GM19035 (cell line): ENCODE data around the gene CRYAA.
"Not testable (repeated sequence)": the region's sequence is repeated elsewhere in the genome, so short reads cannot be mapped to it uniquely, and the experiment has no call there.

Experiments
- ATAC-seq: cut with Tn5 transposase; IDR thresholded peaks from one replicate; pipeline ENCODE4 v1.9.1; 2021; ENCODE audit not compliant: unreplicated experiment

CRYAA gene

DNA sequence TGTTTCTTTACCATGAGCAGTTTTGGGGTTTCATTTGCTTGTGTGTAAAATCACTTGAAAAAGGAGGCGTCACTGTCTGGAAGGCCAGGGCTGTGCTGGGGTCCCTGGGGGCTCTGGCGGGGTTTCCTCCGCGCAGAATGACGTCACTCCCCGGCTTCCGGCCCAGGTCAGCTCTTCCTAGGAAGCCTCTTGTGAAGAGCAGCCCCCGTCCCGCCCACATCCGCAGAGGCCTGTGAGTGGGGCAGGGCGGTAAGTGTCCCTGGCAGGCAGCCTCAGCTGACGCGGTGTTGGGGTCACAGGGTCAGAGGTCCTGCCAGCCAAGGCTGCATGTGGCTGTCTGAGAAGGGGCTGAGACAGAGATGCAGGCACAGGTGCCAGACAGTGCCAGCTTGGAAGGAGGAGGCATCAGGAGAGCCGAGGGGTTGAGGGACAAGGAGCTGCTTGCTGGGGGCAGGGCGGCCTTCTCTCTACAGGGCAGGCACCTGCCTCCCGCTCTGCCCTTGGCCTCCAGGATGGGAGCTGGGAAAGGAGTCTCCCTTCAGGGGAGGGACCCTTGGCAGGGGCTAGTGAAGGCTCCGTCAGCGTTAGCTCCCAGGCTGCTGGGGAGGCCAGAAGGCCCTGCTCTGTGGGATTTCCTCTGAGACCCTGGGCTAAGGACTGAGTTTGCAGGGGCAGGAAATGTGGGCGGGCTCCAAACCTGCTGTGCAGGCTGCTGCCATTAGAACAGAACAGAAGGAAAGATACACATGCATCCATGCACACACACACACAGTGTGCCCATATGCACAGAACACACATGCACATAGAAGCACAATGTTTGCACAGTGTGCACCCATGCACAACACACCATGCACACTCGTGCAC is 8.5 kb downstream of the CRYAA start:
- peak; percentile 59 for ATAC-seq

- ATAC-seq, result not testable (repeated sequence)
These were observed 9.5 kb downstream of the CRYAA start for GRCh38 chr21:43178175-43178826.

- not testable (repeated sequence) for ATAC-seq
These were observed 12.2 kb downstream of the CRYAA start for GRCh38 chr21:43181033-43181432.

GRCh38 chr21:43187268-43187667 is 18.5 kb downstream of the CRYAA start:
- ATAC-seq, result not testable (repeated sequence)

- ATAC-seq, result no peak
These were observed 18.9 kb downstream of the CRYAA start for GRCh38 chr21:43187715-43188114.

DNA sequence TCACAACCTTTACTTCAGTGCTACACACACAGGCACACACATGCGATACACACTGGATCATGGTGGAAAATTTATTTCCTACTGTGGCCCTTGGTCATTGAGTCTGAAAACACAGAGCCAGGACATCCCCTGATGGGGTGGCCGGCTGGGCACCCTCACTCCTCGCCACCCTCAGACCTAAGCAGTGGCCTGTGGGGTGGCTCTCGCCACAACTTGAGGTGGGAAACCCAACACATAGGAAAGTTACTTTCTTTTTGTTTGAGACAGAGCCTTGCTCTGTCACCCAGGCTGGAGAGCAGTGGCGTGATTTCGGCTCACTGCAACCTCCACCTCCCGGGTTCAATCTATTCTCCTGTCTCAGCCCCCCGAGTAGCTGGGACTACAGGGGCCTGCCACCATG is 19.4 kb downstream of the CRYAA start:
- ATAC-seq, result no peak

DNA sequence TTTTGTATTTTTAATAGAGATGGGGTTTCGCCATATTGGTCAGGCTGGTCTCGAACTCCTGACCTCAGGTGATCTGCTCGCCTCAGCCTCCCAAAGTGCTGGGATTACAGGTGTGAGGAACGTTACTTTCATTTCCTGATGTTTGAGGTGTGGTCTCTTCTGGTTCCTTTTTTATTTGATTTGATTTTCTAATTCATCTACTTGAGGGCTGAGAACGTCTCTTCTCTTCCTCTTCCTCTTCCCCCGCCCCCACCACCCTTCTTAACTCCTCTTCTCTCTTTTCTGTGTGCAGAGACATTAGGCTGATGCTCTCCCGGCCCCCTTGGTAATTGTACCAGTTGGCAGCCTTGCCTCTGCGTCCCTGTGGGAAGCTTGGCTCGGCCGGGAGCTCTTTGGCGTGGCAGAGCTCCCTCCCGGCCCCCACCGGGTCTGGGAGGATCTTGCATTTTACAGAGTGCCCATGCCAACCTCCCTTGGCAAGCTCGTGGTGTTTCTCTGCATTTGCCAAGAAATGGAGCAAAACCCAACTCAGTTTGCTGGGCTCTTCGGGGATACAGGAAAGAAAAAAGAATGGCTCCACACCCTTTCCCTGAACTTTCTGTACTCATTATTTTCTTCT is 19.9 kb downstream of the CRYAA start:
- no peak for ATAC-seq

GRCh38 chr21:43189936-43190335 is 21.1 kb downstream of the CRYAA start:
- no peak for ATAC-seq

DNA sequence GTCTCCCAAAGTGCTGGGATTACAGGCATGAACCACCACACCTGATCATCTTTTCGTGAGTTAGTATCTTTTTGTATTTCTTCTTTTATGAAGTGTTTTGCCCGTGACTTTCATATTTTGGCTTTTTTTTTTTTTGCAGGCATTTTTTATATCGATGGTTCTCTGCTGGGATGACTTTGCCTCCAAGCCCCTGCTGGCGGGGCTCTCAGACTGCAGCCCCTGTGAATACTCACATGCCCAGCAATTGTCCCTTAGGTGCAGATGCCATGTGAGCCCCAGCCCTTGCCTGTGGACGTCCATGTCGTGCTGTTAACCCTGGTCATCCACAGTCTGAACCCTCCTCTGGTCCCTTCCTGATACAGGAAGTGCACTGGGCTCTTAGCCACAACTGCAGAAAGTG is 21.7 kb downstream of the CRYAA start:
- ATAC-seq, result no peak

GRCh38 chr21:43190951-43191350 is 22.1 kb downstream of the CRYAA start:
- ATAC-seq, result no peak

- ATAC-seq, result no peak
These were observed 22.7 kb downstream of the CRYAA start for GRCh38 chr21:43191521-43191920.

GRCh38 chr21:43191971-43192370 is 23.2 kb downstream of the CRYAA start:
- no peak for ATAC-seq

- no peak for ATAC-seq
These were observed 23.8 kb downstream of the CRYAA start for GRCh38 chr21:43192501-43193081.

DNA sequence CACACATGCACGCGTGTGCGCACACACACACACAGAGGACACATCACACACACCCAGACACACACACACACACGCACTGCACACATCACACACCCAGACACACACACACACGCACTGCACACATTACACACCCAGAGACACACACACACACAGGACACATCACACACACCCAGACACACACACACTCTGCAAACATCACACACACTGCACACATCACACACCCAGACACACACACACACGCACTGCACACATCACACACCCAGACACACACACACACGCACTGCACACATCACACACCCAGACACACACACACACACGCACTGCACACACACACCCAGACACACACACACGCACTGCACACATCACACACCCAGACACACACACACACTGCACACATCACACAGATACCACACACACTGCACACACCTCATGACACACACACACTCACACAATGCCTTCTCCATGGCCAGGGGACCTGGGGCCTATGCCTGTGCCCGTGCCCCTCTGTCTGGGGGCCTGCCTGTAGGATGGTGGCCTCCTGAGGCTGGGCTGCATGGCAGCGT is 24.4 kb downstream of the CRYAA start:
- no peak for ATAC-seq

- no peak for ATAC-seq
These were observed 25.0 kb downstream of the CRYAA start for GRCh38 chr21:43193651-43194302.

GRCh38 chr21:43194303-43195120 is 25.7 kb downstream of the CRYAA start:
- no peak for ATAC-seq

DNA sequence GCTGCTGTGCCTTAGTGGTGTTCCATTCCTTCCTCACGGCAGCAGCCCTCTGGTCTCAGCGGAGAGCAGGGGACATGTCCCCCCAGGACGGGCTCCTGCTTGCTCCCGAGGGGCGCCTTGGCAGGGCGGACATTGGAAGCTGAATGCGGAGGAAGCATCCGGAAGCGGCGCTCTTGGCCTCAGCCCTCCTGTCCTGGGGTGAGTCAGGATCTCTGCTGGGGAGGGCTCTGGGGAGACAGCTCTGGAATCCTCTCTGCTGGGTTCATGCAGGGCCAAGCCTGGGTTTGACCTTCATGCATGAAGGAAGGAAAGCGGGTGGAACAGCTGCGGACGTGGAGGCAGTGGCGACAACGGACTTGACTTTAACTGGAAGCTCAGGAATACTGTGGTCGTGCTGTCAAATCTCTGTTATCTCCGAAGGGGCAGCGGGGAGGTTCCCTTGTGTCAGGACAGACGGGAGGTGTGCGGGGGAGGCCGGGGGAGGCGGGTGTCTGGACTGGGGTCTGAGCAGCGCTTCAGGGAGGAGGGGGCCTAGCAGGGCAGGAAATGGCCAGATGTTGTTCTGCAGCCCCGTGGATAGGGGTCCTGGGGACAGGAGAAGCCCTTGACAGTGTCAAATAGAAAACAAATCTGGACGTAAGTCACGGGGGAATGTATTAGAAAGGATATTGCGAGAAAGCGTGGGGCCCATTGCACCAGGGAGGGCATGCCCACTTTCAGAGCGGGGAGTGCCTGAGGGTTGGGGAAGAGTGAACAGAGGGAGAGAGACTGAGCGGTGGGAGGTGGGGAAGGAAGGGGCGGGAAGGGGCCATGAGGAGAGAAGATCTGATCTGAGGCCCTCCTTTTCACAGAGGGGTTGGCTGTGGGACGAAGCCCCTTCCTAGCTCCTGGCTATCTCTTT is 26.6 kb downstream of the CRYAA start:
- ATAC-seq, result no peak

DNA sequence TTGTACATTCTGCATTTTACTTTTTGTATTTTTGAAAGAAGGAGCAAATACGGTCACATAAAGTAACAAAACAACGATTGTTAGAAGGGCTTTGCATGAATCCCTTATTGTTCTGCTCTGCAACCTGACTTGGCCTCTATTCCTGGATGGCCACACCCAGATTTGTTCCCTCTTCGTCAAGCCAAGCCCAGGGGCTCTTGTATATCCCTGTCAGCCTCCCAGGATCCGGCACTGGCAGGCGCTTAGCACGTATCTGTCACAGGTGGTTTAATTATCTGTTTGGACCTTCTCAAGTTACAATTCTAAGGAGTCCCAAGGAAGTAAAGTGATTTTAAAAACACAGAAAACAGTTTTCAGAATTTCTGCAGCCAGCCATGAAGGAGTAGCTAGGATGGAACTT is 28.0 kb downstream of the CRYAA start:
- no peak for ATAC-seq

DNA sequence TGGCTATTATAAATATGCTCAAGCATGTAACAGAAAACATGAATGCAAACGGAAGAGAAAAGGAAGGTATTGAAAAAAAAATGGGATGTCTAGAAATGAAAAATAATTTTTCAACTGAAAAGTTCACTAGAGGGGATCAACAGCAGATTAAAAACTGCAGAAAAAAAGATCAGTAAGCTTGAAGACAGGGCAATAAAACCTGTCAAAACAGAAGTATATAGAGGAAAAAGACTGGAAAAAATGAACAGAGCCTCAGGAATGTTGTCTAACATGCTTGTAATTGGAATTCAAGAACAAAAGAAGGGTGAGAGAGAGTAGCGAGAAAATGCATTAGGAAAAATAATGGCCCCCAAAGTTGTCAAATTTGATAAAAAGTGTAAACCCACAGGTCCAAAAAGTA is 29.6 kb downstream of the CRYAA start:
- no peak for ATAC-seq
